Natural killer cell (primary cell): ENCODE measurements around the gene SLC38A3. TPM values are rescaled to one million over a fixed set of nuclear protein-coding genes. Genes with fewer than 3 reads are reported as not detected.
A peak's percentile ranks its signal among the peaks of the same experiment; 100 is the strongest.

Experiments
- ATAC-seq, 3 donors: fragments of 150-1000 bp in 2 of 3; fragments of 200-7000 bp in 1 of 3; cut with Tn5 transposase; 1 replicate in 1 of 3; 2 replicates in 2 of 3; pipeline ENCODE4 v1.10.0; 2021; ENCODE audit warnings: mild to moderate bottlenecking in 2 of 3, moderate library complexity in 2 of 3
- DNase-seq, 2 donors: peaks; one replicate each; pipeline versions ENCODE4 v3.0.0 to v3.0.0-alpha.2; 2013 to 2021; ENCODE audit warnings: mixed read lengths in 1 of 2
- H3K27ac ChIP-seq: one replicate; pipeline ENCODE4 v1.5.1; 2013; ENCODE audit warnings: mild to moderate bottlenecking, low read length
- H3K27me3 ChIP-seq: one replicate; pipeline ENCODE4 v1.6.1; 2013; ENCODE audit warnings: low read length; ENCODE audit not compliant: control insufficient read depth, insufficient read depth
- H3K36me3 ChIP-seq: one replicate; pipeline ENCODE4 v1.6.1; 2013; ENCODE audit warnings: low read length; ENCODE audit not compliant: control insufficient read depth, insufficient read depth
- H3K4me1 ChIP-seq: one replicate; pipeline ENCODE4 v1.6.1; 2013; ENCODE audit warnings: low read length; ENCODE audit not compliant: control insufficient read depth, insufficient read depth
- H3K4me3 ChIP-seq: one replicate; pipeline ENCODE4 v1.5.1; 2013; ENCODE audit warnings: low read length
- H3K9me3 ChIP-seq: one replicate; pipeline ENCODE4 v1.6.1; 2013; ENCODE audit warnings: low read length; ENCODE audit not compliant: control insufficient read depth, insufficient read depth
- H3K27ac Mint-ChIP-seq, 2 donors: one replicate each; pipeline ENCODE4 v1.8.0; 2022; ENCODE audit warnings: mild to moderate bottlenecking in 2 of 2, mixed read lengths in 2 of 2, moderate library complexity in 1 of 2
- H3K27me3 Mint-ChIP-seq, 2 donors: one replicate each; pipeline ENCODE4 v1.8.0; 2022; ENCODE audit warnings: low read depth in 2 of 2, mixed read lengths in 2 of 2
- H3K36me3 Mint-ChIP-seq: one replicate; pipeline ENCODE4 v1.8.0; 2022; ENCODE audit warnings: mixed read lengths
- H3K4me1 Mint-ChIP-seq, 2 donors: one replicate each; pipeline ENCODE4 v1.8.0; 2022; ENCODE audit warnings: mixed read lengths in 2 of 2
- H3K4me3 Mint-ChIP-seq: one replicate; pipeline ENCODE4 v1.8.0; 2022; ENCODE audit warnings: mild to moderate bottlenecking, moderate library complexity, mixed read lengths
- H3K9me3 Mint-ChIP-seq, 2 donors: one replicate each; pipeline ENCODE4 v1.8.0; 2022; ENCODE audit warnings: mixed read lengths in 2 of 2
- CTCF ChIP-seq: fragments of 200-600 bp; IDR thresholded peaks from one replicate; pipeline ENCODE4 v1.8.0; 2022; ENCODE audit warnings: antibody characterized with exemption
- WGBS: methylation state at CpG from one replicate; pipeline ENCODE4 v1.1.7; 2013; ENCODE audit warnings: missing lambda C conversion rate; ENCODE audit not compliant: insufficient coverage; 5-methylcytosine and 5-hydroxymethylcytosine counted together
- intact Hi-C: fragments of 100-400 bp; cut with micrococcal nuclease; formaldehyde crosslinking; loops from one replicate; pipeline ENCODE4 v1.14.2; 2022
- total RNA-seq, 4 donors: library from RNA; stranded (reverse); fragments of 120-200 nt in 1 of 4; gene quantifications; one replicate each; pipeline versions ENCODE4 v1.2.3 to v1.2.4, GENCODE V29; 2013 to 2022

SLC38A3 gene
- total RNA-seq, 3 donors from 2014 or later (not counting 1 experiment from before 2014, with no cell fraction given), result 0.82 TPM; not detected in 2

- H3K9me3 ChIP-seq, result no peaks in the 10 kb centered on the region
- no peaks in the 10 kb centered on the region for H3K36me3 ChIP-seq
- no peak overlapping the region for H3K4me3 ChIP-seq
- Mint-ChIP-seq H3K4me3 (peak overlapping the region; percentile 53), H3K27ac (peak overlapping the region in 1 of 2 donors; percentile 45), H3K4me1 (peaks cover 0 to 6% of the 10 kb centered on the region in 2 donors), H3K9me3 (no peaks in the 10 kb centered on the region), H3K27me3 (peaks cover 7 to 14% of the 10 kb centered on the region in 2 donors), H3K36me3 (no peaks in the 10 kb centered on the region)
- H3K4me1 ChIP-seq, result peaks cover 21% of the 10 kb centered on the region
- 11% methylated on average over 70 of the region's 70 CpGs for WGBS
- peak; percentile 84 for TF ChIP-seq CTCF
- peak; percentile 81 to 92 for DNase-seq
- intact Hi-C loops, result loop anchor here (1.0 kb wide), 2 partner anchors 32 to 52 kb away; no protein-coding TSS in a partner anchor
- ATAC-seq, result peak; percentile 87 to 88 (median 88)
- H3K27ac ChIP-seq, result no peak overlapping the region
- peaks cover 12% of the 10 kb centered on the region for H3K27me3 ChIP-seq
These were observed 10.8 kb upstream of the SLC38A3 start for GRCh38 chr3:50194128-50194902.

GRCh38 chr3:50194903-50195500 is 10.1 kb upstream of the SLC38A3 start:
- 58% methylated on average over 14 of the region's 14 CpGs for WGBS
- no peak for TF ChIP-seq CTCF
- ATAC-seq (peak; percentile 51 to 67 (median 57)), DNase-seq (no peak)
- H3K36me3 ChIP-seq, result no peaks in the 10 kb centered on the region
- H3K27me3 ChIP-seq, result peaks cover 12% of the 10 kb centered on the region
- Mint-ChIP-seq H3K36me3 (no peaks in the 10 kb centered on the region), H3K9me3 (no peaks in the 10 kb centered on the region), H3K27ac (peak overlapping the region in 1 of 2 donors; percentile 45), H3K27me3 (peaks cover 7 to 14% of the 10 kb centered on the region in 2 donors), H3K4me1 (peaks cover 0 to 6% of the 10 kb centered on the region in 2 donors), H3K4me3 (peak overlapping the region; percentile 53)
- H3K9me3 ChIP-seq, result no peaks in the 10 kb centered on the region
- H3K4me1 ChIP-seq, result peaks cover 21% of the 10 kb centered on the region
- H3K4me3 ChIP-seq, result no peak overlapping the region
- intact Hi-C loops, result loop anchor here (1.0 kb wide), 2 partner anchors 31 to 51 kb away; no protein-coding TSS in a partner anchor
- H3K27ac ChIP-seq, result no peak overlapping the region

- peaks cover 0 to 6% of the 10 kb centered on the region in 2 donors for H3K4me1 Mint-ChIP-seq
- Histone ChIP-seq H3K27ac (no peak overlapping the region), H3K4me3 (no peak overlapping the region), H3K4me1 (peaks cover 21% of the 10 kb centered on the region), H3K36me3 (no peaks in the 10 kb centered on the region), H3K27me3 (peaks cover 12% of the 10 kb centered on the region), H3K9me3 (no peaks in the 10 kb centered on the region)
- intact Hi-C loops, result no loop called here
- H3K36me3 Mint-ChIP-seq, result no peaks in the 10 kb centered on the region
- H3K9me3 Mint-ChIP-seq, result no peaks in the 10 kb centered on the region
- H3K27me3 Mint-ChIP-seq, result peaks cover 7 to 14% of the 10 kb centered on the region in 2 donors
- TF ChIP-seq CTCF, result no peak
- ATAC-seq, result no peak
- no peak overlapping the region for H3K27ac Mint-ChIP-seq
- 76% methylated on average over 4 of the region's 4 CpGs for WGBS
- no peak for DNase-seq
- H3K4me3 Mint-ChIP-seq, result no peak overlapping the region
These were observed 9.4 kb upstream of the SLC38A3 start for GRCh38 chr3:50195501-50196252.
